ENCODE measurements around the gene CYP4F8.

DNA sequence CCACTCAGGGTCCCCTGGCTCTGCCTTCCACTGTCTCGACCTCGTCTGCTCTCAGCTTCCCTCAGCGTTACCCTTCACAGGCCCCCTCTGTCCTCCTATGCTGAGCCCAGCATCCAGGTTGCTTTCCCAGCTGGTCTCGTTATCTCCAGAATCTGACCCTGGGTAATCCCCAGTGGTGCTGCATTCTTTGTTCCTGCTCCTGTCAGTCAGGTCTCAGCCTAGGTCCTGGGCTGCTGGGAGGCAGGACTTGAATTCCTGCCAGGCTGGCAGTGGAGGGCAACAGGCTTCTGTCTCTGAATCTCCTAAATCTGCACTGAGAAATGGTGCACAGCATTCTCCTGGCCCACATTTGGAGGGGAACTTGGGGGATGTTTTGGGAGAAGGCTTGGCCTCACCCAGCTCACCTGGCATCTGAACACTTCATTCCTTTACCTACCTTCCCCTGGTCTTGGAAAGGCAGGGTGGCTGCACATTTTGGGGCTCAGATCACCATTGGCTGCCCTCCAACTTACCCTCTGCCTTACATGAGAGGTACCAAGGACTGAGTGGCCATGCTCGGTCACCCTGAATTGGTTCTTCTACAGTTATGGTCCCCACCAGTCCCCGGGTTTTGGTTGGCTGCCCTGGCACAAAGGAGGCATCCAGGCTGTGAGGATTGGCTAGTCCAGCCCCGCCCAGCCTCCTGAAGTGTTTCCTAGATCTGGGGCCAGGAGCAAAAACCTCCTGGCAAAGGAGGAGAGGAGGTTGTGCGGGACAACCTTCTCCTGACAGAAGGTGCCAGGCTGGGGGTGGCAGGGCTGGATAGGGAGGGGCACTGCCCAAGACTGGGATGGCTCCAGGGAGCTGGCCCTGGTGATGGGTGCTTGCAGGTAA, at the start of gene CYP4F8:
- no peak for TF ChIP-seq SNAI2 (CRISPR knock-in tag; IDR thresholded peaks at IDR 0.05)
- TF ChIP-seq, protein P1, sequence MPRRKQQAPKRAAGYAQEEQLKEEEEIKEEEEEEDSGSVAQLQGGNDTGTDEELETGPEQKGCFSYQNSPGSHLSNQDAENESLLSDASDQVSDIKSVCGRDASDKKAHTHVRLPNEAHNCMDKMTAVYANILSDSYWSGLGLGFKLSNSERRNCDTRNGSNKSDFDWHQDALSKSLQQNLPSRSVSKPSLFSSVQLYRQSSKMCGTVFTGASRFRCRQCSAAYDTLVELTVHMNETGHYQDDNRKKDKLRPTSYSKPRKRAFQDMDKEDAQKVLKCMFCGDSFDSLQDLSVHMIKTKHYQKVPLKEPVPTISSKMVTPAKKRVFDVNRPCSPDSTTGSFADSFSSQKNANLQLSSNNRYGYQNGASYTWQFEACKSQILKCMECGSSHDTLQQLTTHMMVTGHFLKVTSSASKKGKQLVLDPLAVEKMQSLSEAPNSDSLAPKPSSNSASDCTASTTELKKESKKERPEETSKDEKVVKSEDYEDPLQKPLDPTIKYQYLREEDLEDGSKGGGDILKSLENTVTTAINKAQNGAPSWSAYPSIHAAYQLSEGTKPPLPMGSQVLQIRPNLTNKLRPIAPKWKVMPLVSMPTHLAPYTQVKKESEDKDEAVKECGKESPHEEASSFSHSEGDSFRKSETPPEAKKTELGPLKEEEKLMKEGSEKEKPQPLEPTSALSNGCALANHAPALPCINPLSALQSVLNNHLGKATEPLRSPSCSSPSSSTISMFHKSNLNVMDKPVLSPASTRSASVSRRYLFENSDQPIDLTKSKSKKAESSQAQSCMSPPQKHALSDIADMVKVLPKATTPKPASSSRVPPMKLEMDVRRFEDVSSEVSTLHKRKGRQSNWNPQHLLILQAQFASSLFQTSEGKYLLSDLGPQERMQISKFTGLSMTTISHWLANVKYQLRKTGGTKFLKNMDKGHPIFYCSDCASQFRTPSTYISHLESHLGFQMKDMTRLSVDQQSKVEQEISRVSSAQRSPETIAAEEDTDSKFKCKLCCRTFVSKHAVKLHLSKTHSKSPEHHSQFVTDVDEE (CRISPR knock-in tag; IDR thresholded peaks at IDR 0.05) = no peak
- TF ChIP-seq RARB (CRISPR knock-in tag; IDR thresholded peaks at IDR 0.05) = no peak
- TF ChIP-seq ARNTL (CRISPR knock-in tag; IDR thresholded peaks at IDR 0.05; ENCODE audit: borderline replicate concordance, low read depth) = no peak
- no peak for TF ChIP-seq ZNF565 (CRISPR knock-in tag; conservative IDR thresholded peaks at IDR 0.05; ENCODE audit: low read depth)
- TF ChIP-seq ESRRG (CRISPR knock-in tag; IDR thresholded peaks at IDR 0.05) = no peak
- TF ChIP-seq, protein P2, sequence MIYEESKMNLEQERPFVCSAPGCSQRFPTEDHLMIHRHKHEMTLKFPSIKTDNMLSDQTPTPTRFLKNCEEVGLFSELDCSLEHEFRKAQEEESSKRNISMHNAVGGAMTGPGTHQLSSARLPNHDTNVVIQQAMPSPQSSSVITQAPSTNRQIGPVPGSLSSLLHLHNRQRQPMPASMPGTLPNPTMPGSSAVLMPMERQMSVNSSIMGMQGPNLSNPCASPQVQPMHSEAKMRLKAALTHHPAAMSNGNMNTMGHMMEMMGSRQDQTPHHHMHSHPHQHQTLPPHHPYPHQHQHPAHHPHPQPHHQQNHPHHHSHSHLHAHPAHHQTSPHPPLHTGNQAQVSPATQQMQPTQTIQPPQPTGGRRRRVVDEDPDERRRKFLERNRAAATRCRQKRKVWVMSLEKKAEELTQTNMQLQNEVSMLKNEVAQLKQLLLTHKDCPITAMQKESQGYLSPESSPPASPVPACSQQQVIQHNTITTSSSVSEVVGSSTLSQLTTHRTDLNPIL (CRISPR knock-in tag; IDR thresholded peaks at IDR 0.05; ENCODE audit: low read depth) = no peak

Data from SK-N-SH treated with all-trans-retinoic acid at 6 μM for 48 hours (cell line).